SK-N-SH (cell line): ENCODE measurements around the gene TAF5L.
"Not testable (repeated sequence)": the region's sequence is repeated elsewhere in the genome, so short reads cannot be mapped to it uniquely, and the experiment has no call there.

Experiments used
- CTCF ChIP-seq: fragments of 200-600 bp; sonication (generic); IDR thresholded peaks from 2 replicates; pipeline ENCODE4 v1.6.1; 2017; ENCODE audit warnings: antibody characterized with exemption, mild to moderate bottlenecking, moderate library complexity
- EP300 ChIP-seq, 2 experiments: IDR thresholded peaks; 2 replicates each; pipeline versions ENCODE4 v1.4.0 to v1.6.1; 2012; ENCODE audit warnings: borderline replicate concordance in 1 of 2, low read depth in 1 of 2, low read length in 1 of 2
- EZH2phosphoT487 ChIP-seq: fragments of 200-600 bp; sonication (generic); IDR thresholded peaks from 2 replicates; pipeline ENCODE4 v1.6.1; 2017; ENCODE audit warnings: low read depth, mixed run types, mild to moderate bottlenecking, antibody characterized with exemption, moderate library complexity, borderline replicate concordance
- GABPA ChIP-seq: IDR thresholded peaks from 2 replicates; pipeline ENCODE4 v1.4.0; 2012; ENCODE audit warnings: low read depth, mild to moderate bottlenecking
- NRF1 ChIP-seq: IDR thresholded peaks from 2 replicates; pipeline ENCODE4 v1.6.1; 2012; ENCODE audit warnings: low read depth, mild to moderate bottlenecking, low read length
- RAD21 ChIP-seq: IDR thresholded peaks from 2 replicates; pipeline ENCODE4 v1.6.1; 2012; ENCODE audit warnings: mild to moderate bottlenecking, low read length
- TF ChIP-seq, protein P1 (sequence below): IDR thresholded peaks from 2 replicates; pipeline ENCODE4 v1.6.1; 2012; ENCODE audit warnings: mild to moderate bottlenecking, low read depth, low read length, moderate library complexity

DNA sequence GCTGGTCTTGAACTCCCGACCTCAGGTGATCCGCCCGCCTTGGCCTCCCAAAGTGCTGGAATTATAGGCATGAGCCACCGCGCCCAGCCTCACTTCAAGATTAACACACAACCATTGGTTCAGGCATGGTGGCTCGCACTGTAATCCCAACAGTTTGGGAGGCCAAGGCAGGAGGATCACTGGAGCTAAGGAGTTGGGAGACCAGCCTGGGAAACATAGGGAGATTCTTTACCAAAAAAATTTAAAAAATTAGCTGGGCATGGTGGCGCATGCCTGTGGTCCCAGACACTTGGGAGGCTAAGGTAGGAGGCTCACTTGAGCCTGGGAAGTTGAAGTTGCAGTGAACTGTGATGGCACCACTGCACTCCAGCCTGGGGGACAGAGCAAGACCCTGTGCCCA, 30.0 kb downstream of the TAF5L start:
- not testable (repeated sequence) for TF ChIP-seq CTCF; EZH2phosphoT487; NRF1; EP300 (IDR thresholded peaks at IDR 0.05; ENCODE audit: borderline replicate concordance in 1 of 2, low read depth in 1 of 2, low read length in 1 of 2); RAD21; GABPA
- TF ChIP-seq, protein P1, sequence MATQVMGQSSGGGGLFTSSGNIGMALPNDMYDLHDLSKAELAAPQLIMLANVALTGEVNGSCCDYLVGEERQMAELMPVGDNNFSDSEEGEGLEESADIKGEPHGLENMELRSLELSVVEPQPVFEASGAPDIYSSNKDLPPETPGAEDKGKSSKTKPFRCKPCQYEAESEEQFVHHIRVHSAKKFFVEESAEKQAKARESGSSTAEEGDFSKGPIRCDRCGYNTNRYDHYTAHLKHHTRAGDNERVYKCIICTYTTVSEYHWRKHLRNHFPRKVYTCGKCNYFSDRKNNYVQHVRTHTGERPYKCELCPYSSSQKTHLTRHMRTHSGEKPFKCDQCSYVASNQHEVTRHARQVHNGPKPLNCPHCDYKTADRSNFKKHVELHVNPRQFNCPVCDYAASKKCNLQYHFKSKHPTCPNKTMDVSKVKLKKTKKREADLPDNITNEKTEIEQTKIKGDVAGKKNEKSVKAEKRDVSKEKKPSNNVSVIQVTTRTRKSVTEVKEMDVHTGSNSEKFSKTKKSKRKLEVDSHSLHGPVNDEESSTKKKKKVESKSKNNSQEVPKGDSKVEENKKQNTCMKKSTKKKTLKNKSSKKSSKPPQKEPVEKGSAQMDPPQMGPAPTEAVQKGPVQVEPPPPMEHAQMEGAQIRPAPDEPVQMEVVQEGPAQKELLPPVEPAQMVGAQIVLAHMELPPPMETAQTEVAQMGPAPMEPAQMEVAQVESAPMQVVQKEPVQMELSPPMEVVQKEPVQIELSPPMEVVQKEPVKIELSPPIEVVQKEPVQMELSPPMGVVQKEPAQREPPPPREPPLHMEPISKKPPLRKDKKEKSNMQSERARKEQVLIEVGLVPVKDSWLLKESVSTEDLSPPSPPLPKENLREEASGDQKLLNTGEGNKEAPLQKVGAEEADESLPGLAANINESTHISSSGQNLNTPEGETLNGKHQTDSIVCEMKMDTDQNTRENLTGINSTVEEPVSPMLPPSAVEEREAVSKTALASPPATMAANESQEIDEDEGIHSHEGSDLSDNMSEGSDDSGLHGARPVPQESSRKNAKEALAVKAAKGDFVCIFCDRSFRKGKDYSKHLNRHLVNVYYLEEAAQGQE = not testable (repeated sequence)
